ENCODE results near the gene TMEM9B.
A peak's percentile ranks its signal among the peaks of the same experiment; 100 is the strongest.

DNA sequence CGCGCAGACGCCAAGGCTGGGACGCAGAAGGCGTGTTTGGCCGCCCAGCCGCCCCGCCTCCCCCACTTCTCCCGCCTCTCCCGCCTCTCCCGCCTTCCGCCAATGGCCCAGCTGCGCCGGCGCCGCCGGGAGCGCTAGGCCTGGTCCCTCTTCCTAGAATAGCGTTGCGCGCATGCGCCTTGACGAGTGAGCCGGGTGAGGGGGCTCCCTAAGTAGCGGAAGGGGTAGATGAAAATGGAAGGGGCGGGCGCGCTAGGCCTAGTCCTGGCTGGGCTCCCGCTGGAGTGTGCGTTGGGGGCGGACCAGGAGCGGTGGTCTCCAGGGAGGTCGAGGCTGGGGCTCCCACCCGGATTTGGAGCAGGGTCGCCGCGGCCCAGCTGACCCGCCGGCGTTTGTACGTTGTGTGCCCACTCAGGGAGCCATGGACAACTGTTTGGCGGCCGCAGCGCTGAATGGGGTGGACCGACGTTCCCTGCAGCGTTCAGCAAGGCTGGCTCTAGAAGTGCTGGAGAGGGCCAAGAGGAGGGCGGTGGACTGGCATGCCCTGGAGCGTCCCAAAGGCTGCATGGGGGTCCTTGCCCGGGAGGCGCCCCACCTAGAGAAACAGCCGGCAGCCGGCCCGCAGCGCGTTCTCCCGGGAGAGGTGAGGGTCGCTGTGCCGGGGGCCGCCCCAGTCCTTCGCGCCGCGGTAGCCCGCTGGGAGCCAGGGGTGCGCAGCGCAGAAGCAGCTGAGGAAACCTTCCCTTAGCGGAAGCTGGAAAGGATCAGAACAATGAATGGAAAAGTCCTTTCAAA, 53.0 kb downstream of the TMEM9B start, which contains the start of gene AKIP1:
- TF ChIP-seq, protein P1, sequence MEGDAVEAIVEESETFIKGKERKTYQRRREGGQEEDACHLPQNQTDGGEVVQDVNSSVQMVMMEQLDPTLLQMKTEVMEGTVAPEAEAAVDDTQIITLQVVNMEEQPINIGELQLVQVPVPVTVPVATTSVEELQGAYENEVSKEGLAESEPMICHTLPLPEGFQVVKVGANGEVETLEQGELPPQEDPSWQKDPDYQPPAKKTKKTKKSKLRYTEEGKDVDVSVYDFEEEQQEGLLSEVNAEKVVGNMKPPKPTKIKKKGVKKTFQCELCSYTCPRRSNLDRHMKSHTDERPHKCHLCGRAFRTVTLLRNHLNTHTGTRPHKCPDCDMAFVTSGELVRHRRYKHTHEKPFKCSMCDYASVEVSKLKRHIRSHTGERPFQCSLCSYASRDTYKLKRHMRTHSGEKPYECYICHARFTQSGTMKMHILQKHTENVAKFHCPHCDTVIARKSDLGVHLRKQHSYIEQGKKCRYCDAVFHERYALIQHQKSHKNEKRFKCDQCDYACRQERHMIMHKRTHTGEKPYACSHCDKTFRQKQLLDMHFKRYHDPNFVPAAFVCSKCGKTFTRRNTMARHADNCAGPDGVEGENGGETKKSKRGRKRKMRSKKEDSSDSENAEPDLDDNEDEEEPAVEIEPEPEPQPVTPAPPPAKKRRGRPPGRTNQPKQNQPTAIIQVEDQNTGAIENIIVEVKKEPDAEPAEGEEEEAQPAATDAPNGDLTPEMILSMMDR (IDR thresholded peaks at IDR 0.05 in 4 of 5, conservative IDR thresholded peaks at IDR 0.05 in 1 of 5) = no peak
- TF ChIP-seq POLR2A (IDR thresholded peaks at IDR 0.05) = peak in 1 of 2 donors; percentile 51

Data from gastrocnemius medialis (tissue), 4 donors.